SK-N-SH treated with all-trans-retinoic acid at 6 μM for 48 hours (cell line): ENCODE data around the gene TNKS2.

Experiments
- ARNTL ChIP-seq: fragments of 450-650 bp; formaldehyde crosslinking; IDR thresholded peaks from 2 replicates; pipeline ENCODE4 v1.5.0; 2020; ENCODE audit warnings: low read depth, mild to moderate bottlenecking, moderate library complexity, borderline replicate concordance
- OSR1 ChIP-seq: fragments of 250-450 bp; sonication (Bioruptor Pico); IDR thresholded peaks from 2 replicates; pipeline ENCODE4 v1.8.0; 2022; ENCODE audit warnings: moderate library complexity, mild to moderate bottlenecking, inconsistent platforms
- PPARA ChIP-seq: fragments of 250-450 bp; sonication (Bioruptor Pico); IDR thresholded peaks from 2 replicates; pipeline ENCODE4 v1.5.0; 2020; ENCODE audit warnings: mild to moderate bottlenecking, borderline replicate concordance
- RARB ChIP-seq: fragments of 250-450 bp; sonication (Bioruptor Pico); IDR thresholded peaks from 2 replicates; pipeline ENCODE4 v1.8.0; 2021; ENCODE audit warnings: mild to moderate bottlenecking, moderate library complexity
- ZFP3 ChIP-seq: fragments of 250-450 bp; sonication (Bioruptor Pico); IDR thresholded peaks from 2 replicates; pipeline ENCODE4 v1.5.0; 2020; ENCODE audit warnings: mild to moderate bottlenecking, moderate library complexity
- ZFP30 ChIP-seq: fragments of 450-650 bp; formaldehyde crosslinking; IDR thresholded peaks from 2 replicates; pipeline ENCODE4 v1.5.0; 2022; ENCODE audit warnings: mild to moderate bottlenecking, moderate library complexity
- ZNF565 ChIP-seq: fragments of 450-650 bp; formaldehyde crosslinking; conservative IDR thresholded peaks from 2 replicates; pipeline ENCODE4 v1.5.0; 2020; ENCODE audit warnings: low read depth, mild to moderate bottlenecking, moderate library complexity
- TF ChIP-seq, protein P1 (sequence below): fragments of 250-450 bp; sonication (Bioruptor Pico); IDR thresholded peaks from 2 replicates; pipeline ENCODE4 v1.8.0; 2020; ENCODE audit warnings: mild to moderate bottlenecking, moderate library complexity, borderline replicate concordance
- TF ChIP-seq, protein P2 (sequence below): fragments of 250-450 bp; sonication (Bioruptor Pico); IDR thresholded peaks from 2 replicates; pipeline ENCODE4 v1.5.0; 2020; ENCODE audit warnings: mild to moderate bottlenecking, moderate library complexity
- TF ChIP-seq, protein P3 (sequence below): fragments of 250-450 bp; sonication (Bioruptor Pico); IDR thresholded peaks from 2 replicates; pipeline ENCODE4 v1.5.1; 2020; ENCODE audit warnings: low read depth, mild to moderate bottlenecking, moderate library complexity

DNA sequence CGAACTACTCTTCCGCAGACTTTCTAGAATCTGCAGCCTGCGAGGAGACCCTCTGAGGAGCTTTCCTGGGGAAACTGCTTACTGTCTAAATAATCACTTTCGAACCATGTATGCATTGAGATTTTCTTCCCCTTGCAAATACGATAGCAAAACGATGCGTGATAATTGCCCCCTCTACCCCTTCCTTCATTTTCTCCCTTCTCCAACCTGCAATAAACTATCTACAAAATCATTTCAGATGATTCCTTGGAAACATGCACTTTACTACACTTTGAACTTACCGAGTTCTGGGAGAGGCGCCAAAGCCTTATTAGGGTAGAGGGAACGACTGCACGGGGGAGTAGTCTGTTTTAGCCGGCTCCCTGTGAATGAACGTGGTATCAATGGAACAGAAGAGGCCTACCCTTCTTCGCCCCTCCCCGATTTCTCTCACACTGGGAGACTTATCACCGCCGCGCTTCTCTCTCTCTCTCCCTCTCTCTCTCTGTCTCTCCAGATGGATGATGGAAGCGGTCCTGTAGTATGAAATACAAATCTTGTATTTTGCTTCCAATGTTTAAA is 111.0 kb downstream of the TNKS2 start, which contains the start of gene FGFBP3:
- TF ChIP-seq ZNF565 (CRISPR knock-in tag) (no peak), ZFP30 (CRISPR knock-in tag) (no peak), OSR1 (CRISPR knock-in tag) (no peak), RARB (CRISPR knock-in tag) (no peak), PPARA (no peak), ARNTL (CRISPR knock-in tag) (no peak), ZFP3 (CRISPR knock-in tag) (no peak)
- TF ChIP-seq, protein P1, sequence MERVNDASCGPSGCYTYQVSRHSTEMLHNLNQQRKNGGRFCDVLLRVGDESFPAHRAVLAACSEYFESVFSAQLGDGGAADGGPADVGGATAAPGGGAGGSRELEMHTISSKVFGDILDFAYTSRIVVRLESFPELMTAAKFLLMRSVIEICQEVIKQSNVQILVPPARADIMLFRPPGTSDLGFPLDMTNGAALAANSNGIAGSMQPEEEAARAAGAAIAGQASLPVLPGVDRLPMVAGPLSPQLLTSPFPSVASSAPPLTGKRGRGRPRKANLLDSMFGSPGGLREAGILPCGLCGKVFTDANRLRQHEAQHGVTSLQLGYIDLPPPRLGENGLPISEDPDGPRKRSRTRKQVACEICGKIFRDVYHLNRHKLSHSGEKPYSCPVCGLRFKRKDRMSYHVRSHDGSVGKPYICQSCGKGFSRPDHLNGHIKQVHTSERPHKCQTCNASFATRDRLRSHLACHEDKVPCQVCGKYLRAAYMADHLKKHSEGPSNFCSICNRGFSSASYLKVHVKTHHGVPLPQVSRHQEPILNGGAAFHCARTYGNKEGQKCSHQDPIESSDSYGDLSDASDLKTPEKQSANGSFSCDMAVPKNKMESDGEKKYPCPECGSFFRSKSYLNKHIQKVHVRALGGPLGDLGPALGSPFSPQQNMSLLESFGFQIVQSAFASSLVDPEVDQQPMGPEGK (CRISPR knock-in tag) = no peak
- TF ChIP-seq, protein P2, sequence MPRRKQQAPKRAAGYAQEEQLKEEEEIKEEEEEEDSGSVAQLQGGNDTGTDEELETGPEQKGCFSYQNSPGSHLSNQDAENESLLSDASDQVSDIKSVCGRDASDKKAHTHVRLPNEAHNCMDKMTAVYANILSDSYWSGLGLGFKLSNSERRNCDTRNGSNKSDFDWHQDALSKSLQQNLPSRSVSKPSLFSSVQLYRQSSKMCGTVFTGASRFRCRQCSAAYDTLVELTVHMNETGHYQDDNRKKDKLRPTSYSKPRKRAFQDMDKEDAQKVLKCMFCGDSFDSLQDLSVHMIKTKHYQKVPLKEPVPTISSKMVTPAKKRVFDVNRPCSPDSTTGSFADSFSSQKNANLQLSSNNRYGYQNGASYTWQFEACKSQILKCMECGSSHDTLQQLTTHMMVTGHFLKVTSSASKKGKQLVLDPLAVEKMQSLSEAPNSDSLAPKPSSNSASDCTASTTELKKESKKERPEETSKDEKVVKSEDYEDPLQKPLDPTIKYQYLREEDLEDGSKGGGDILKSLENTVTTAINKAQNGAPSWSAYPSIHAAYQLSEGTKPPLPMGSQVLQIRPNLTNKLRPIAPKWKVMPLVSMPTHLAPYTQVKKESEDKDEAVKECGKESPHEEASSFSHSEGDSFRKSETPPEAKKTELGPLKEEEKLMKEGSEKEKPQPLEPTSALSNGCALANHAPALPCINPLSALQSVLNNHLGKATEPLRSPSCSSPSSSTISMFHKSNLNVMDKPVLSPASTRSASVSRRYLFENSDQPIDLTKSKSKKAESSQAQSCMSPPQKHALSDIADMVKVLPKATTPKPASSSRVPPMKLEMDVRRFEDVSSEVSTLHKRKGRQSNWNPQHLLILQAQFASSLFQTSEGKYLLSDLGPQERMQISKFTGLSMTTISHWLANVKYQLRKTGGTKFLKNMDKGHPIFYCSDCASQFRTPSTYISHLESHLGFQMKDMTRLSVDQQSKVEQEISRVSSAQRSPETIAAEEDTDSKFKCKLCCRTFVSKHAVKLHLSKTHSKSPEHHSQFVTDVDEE (CRISPR knock-in tag) = no peak
- TF ChIP-seq, protein P3, sequence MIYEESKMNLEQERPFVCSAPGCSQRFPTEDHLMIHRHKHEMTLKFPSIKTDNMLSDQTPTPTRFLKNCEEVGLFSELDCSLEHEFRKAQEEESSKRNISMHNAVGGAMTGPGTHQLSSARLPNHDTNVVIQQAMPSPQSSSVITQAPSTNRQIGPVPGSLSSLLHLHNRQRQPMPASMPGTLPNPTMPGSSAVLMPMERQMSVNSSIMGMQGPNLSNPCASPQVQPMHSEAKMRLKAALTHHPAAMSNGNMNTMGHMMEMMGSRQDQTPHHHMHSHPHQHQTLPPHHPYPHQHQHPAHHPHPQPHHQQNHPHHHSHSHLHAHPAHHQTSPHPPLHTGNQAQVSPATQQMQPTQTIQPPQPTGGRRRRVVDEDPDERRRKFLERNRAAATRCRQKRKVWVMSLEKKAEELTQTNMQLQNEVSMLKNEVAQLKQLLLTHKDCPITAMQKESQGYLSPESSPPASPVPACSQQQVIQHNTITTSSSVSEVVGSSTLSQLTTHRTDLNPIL = no peak
